Middle frontal gyrus (tissue), 1 donor: ENCODE results near the gene CNOT2.
"Not testable (repeated sequence)": the region's sequence is repeated elsewhere in the genome, so short reads cannot be mapped to it uniquely, and the experiment has no call there.

Experiments
- DNase-seq: peaks from one replicate; pipeline ENCODE4 v3.0.0-alpha.2; 2015; ENCODE audit warnings: low spot score; ENCODE audit errors: extremely low spot score

CNOT2 gene

GRCh38 chr12:70364695-70365397, 121.6 kb downstream of the CNOT2 start:
- DNase-seq, result no peak

- no peak for DNase-seq
Measured at GRCh38 chr12:70365398-70365647, 122.1 kb downstream of the CNOT2 start.

- no peak for DNase-seq
Measured at GRCh38 chr12:70365648-70366518, 122.7 kb downstream of the CNOT2 start, which contains the start of gene KCNMB4. KCNMB4 (plus strand) TSS chr12:70366290; CDS start chr12:70366735, 445 bp downstream.

GRCh38 chr12:70366581-70367257, 123.5 kb downstream of the CNOT2 start:
- no peak for DNase-seq

GRCh38 chr12:70367258-70368141, 124.3 kb downstream of the CNOT2 start:
- DNase-seq, result no peak

GRCh38 chr12:70372881-70373280, 129.6 kb downstream of the CNOT2 start:
- no peak for DNase-seq

- DNase-seq, result no peak
Measured at GRCh38 chr12:70379846-70380245, 136.6 kb downstream of the CNOT2 start.

GRCh38 chr12:70383484-70383883, 140.3 kb downstream of the CNOT2 start:
- DNase-seq, result no peak

- no peak for DNase-seq
Measured at GRCh38 chr12:70383886-70384285, 140.7 kb downstream of the CNOT2 start.

- DNase-seq, result no peak
Measured at GRCh38 chr12:70386771-70387170, 143.5 kb downstream of the CNOT2 start.

- no peak for DNase-seq
Measured at GRCh38 chr12:70389678-70390077, 146.4 kb downstream of the CNOT2 start.

GRCh38 chr12:70392631-70393030, 149.4 kb downstream of the CNOT2 start:
- not testable (repeated sequence) for DNase-seq

- DNase-seq, result no peak
Measured at GRCh38 chr12:70393787-70394499, 150.7 kb downstream of the CNOT2 start.

- no peak for DNase-seq
Measured at GRCh38 chr12:70398002-70398401, 154.8 kb downstream of the CNOT2 start.

GRCh38 chr12:70398862-70399261, 155.6 kb downstream of the CNOT2 start:
- no peak for DNase-seq

GRCh38 chr12:70399311-70399710, 156.1 kb downstream of the CNOT2 start:
- DNase-seq, result no peak

- no peak for DNase-seq
Measured at GRCh38 chr12:70400124-70400523, 156.9 kb downstream of the CNOT2 start.

GRCh38 chr12:70402597-70402996, 159.4 kb downstream of the CNOT2 start:
- no peak for DNase-seq

- DNase-seq, result no peak
Measured at GRCh38 chr12:70403826-70404225, 160.6 kb downstream of the CNOT2 start.
